ENCODE measurements around the gene FMN1.

DNA sequence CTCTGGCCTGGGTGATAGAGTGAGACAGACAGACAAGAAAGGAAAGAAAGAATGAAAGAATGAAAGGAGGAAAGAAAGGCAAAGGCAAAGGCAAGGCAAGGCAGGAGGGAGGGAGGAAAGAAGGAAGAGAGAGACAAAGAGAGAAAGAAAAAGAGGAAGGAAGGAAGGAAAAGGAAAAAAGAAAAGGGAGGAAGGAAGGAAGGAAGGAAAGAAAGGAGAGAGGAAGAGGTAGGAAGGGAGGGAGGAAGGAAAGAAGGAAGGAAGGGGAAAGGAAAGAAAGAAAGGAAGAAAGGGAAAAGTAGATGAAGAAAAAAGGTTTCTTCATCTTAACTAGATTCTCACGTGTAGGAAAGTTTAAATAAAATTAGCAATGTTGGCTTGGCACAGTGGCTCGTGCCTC, 334.5 kb downstream of the FMN1 start:
- no peak for TF ChIP-seq CTCF (IDR thresholded peaks at IDR 0.05)
- no peak for TF ChIP-seq POLR2A (IDR thresholded peaks at IDR 0.05)

Data from body of pancreas (tissue), 4 donors.